ENCODE measurements around the gene UBE2D2.

GRCh38 chr5:139671096-139671841, 110.1 kb downstream of the UBE2D2 start:
- TF ChIP-seq POLR2A (IDR thresholded peaks at IDR 0.05; ENCODE audit: low read depth, low read length) (no peak), TAF1 (IDR thresholded peaks at IDR 0.05; ENCODE audit: low read depth, low read length) (no peak), POLR2AphosphoS5 (IDR thresholded peaks at IDR 0.05; ENCODE audit: low read depth, low read length) (no peak), PAX5 (IDR thresholded peaks at IDR 0.05; ENCODE audit: insufficient read depth, low read length, severe bottlenecking) (no peak)

Measured in GM12891 (cell line).